IMR-90 (cell line): Measurements from ENCODE around the gene KIF22. TPM values are rescaled to one million over a fixed set of nuclear protein-coding genes. Genes with fewer than 3 reads are reported as not detected.

Experiments used
- ATAC-seq: fragments of 200-7000 bp; cut with Tn5 transposase; 2 replicates; pipeline ENCODE4 v1.9.1; 2020; ENCODE audit warnings: low read depth, mild to moderate bottlenecking, moderate library complexity
- BruUV-seq: library from RNA; stranded (reverse); fragments of 400-500 nt; replicated peaks from 2 replicates; lab custom pipeline; 2021; lab: Mats Ljungman, UMichigan
- CTCF ChIA-PET: fragments of 300-600 bp; formaldehyde crosslinking; extraction: SDS; loops from one replicate; lab custom pipeline; 2021; ENCODE audit warnings: antibody characterized with exemption; lab: Yijun Ruan, JAX
- POLR2A ChIA-PET: fragments of 300-600 bp; sonication (Branson Sonifier 250); formaldehyde crosslinking; loops from one replicate; lab custom pipeline; 2022; ENCODE audit warnings: antibody characterized with exemption; ENCODE audit not compliant: unreplicated experiment; lab: Charles Lee
- DNase-seq: peaks from one replicate; pipeline ENCODE4 v3.0.0; 2013
- H2AFZ ChIP-seq: replicated peaks from 2 replicates; pipeline ENCODE3; 2013; ENCODE audit warnings: low read length, mild to moderate bottlenecking; ENCODE audit not compliant: poor library complexity
- H2AK5ac ChIP-seq: 2 replicates; pipeline ENCODE4 v1.6.1; 2013; ENCODE audit warnings: low read depth, low read length, inconsistent platforms
- H2AK9ac ChIP-seq: replicated peaks from 2 replicates; pipeline ENCODE3; 2013; ENCODE audit warnings: mild to moderate bottlenecking, low read depth, low read length, moderate library complexity; ENCODE audit not compliant: poor library complexity
- H2BK120ac ChIP-seq: 2 replicates; pipeline ENCODE4 v1.6.1; 2013; ENCODE audit warnings: low read depth, low read length, inconsistent platforms
- H2BK15ac ChIP-seq: 3 replicates; pipeline ENCODE4 v1.6.1; 2013; ENCODE audit warnings: low read depth, low read length, inconsistent platforms
- H2BK20ac ChIP-seq: 2 replicates; pipeline ENCODE4 v1.6.1; 2013; ENCODE audit warnings: low read depth, mild to moderate bottlenecking, inconsistent platforms, low read length, moderate library complexity
- H2BK5ac ChIP-seq: 2 replicates; pipeline ENCODE4 v1.6.1; 2013; ENCODE audit warnings: mild to moderate bottlenecking, low read depth, low read length, inconsistent platforms; ENCODE audit not compliant: poor library complexity, severe bottlenecking
- H3K14ac ChIP-seq: replicated peaks from 2 replicates; pipeline ENCODE4 v1.6.1; 2013; ENCODE audit warnings: low read depth, low read length, inconsistent platforms
- H3K18ac ChIP-seq: 2 replicates; pipeline ENCODE4 v1.6.1; 2013; ENCODE audit warnings: low read depth, low read length, control low read depth
- H3K23ac ChIP-seq: 2 replicates; pipeline ENCODE4 v1.6.1; 2013; ENCODE audit warnings: low read depth, low read length, inconsistent platforms
- H3K27ac ChIP-seq: 2 replicates; pipeline ENCODE4 v1.5.1; 2013; ENCODE audit warnings: mild to moderate bottlenecking, control low read depth, low read length; ENCODE audit not compliant: insufficient read depth
- H3K27me3 ChIP-seq: 2 replicates; pipeline ENCODE4 v1.6.1; 2013; ENCODE audit warnings: low read length; ENCODE audit not compliant: control insufficient read depth, insufficient read depth
- H3K36me3 ChIP-seq: 2 replicates; pipeline ENCODE4 v1.6.1; 2013; ENCODE audit warnings: low read length, mixed read lengths; ENCODE audit not compliant: control insufficient read depth, insufficient read depth
- H3K4ac ChIP-seq: 2 replicates; pipeline ENCODE4 v1.6.1; 2013; ENCODE audit warnings: low read depth, low read length, inconsistent platforms
- H3K4me1 ChIP-seq: 2 replicates; pipeline ENCODE4 v1.6.1; 2013; ENCODE audit warnings: low read length, mixed read lengths; ENCODE audit not compliant: control insufficient read depth, insufficient read depth
- H3K4me2 ChIP-seq: 2 replicates; pipeline ENCODE4 v1.6.1; 2013; ENCODE audit warnings: low read depth, mild to moderate bottlenecking, control low read depth, low read length, moderate library complexity
- H3K4me3 ChIP-seq: 2 replicates; pipeline ENCODE4 v1.5.1; 2013; ENCODE audit warnings: low read depth, mild to moderate bottlenecking, control low read depth, low read length, moderate library complexity; ENCODE audit not compliant: insufficient read depth
- H3K56ac ChIP-seq: 2 replicates; pipeline ENCODE4 v1.6.1; 2013; ENCODE audit warnings: low read length, inconsistent platforms; ENCODE audit not compliant: insufficient read depth; ENCODE audit errors: extremely low read depth
- H3K79me1 ChIP-seq, 2 experiments: 2 replicates each; pipeline ENCODE4 v1.6.1; 2013; ENCODE audit warnings: low read length in 2 of 2, inconsistent platforms in 1 of 2, low read depth in 1 of 2
- H3K9ac ChIP-seq: 2 replicates; pipeline ENCODE4 v1.6.1; 2013; ENCODE audit warnings: low read depth, low read length, control low read depth
- H3K9me1 ChIP-seq: 2 replicates; pipeline ENCODE4 v1.6.1; 2013; ENCODE audit warnings: low read length, inconsistent platforms; ENCODE audit not compliant: insufficient read depth
- H3K9me3 ChIP-seq: 2 replicates; pipeline ENCODE4 v1.6.1; 2013; ENCODE audit warnings: low read length; ENCODE audit not compliant: control insufficient read depth, insufficient read depth
- H4K20me1 ChIP-seq: 2 replicates; pipeline ENCODE4 v1.6.1; 2013; ENCODE audit warnings: low read length, inconsistent platforms; ENCODE audit not compliant: insufficient read depth
- H4K5ac ChIP-seq: 2 replicates; pipeline ENCODE4 v1.6.1; 2013; ENCODE audit warnings: mild to moderate bottlenecking, low read depth, low read length, control low read depth
- H4K8ac ChIP-seq, 2 experiments: 2 replicates each; pipeline ENCODE4 v1.6.1; 2013; ENCODE audit warnings: low read depth in 2 of 2, low read length in 2 of 2, control low read depth in 1 of 2, inconsistent platforms in 1 of 2
- H4K91ac ChIP-seq: 2 replicates; pipeline ENCODE4 v1.6.1; 2013; ENCODE audit warnings: low read depth, low read length, inconsistent platforms; ENCODE audit not compliant: insufficient read depth
- BHLHE40 ChIP-seq: fragments of 150-350 bp; IDR thresholded peaks from 2 replicates; pipeline ENCODE4 v1.6.1; 2016; ENCODE audit warnings: mild to moderate bottlenecking, low read depth, low read length
- CEBPB ChIP-seq: IDR thresholded peaks from 2 replicates; pipeline ENCODE4 v1.6.1; 2012; ENCODE audit warnings: low read depth, low read length, improper control_type of control experiment
- CHD1 ChIP-seq: IDR thresholded peaks from 2 replicates; pipeline ENCODE4 v1.6.1; 2012; ENCODE audit warnings: low read depth, low read length, improper control_type of control experiment
- CTCF ChIP-seq: conservative IDR thresholded peaks from 2 replicates; pipeline ENCODE4 v1.5.1; 2012; ENCODE audit warnings: mild to moderate bottlenecking, low read depth, low read length, improper control_type of control experiment
- ELK1 ChIP-seq: fragments of 150-350 bp; IDR thresholded peaks from 2 replicates; pipeline ENCODE4 v1.6.1; 2016; ENCODE audit warnings: low read depth, mild to moderate bottlenecking, low read length, moderate library complexity, borderline replicate concordance
- FOS ChIP-seq: fragments of 150-350 bp; IDR thresholded peaks from 2 replicates; pipeline ENCODE4 v1.6.1; 2016; ENCODE audit warnings: low read depth, low read length
- MAFK ChIP-seq: IDR thresholded peaks from 2 replicates; pipeline ENCODE4 v1.6.1; 2012; ENCODE audit warnings: low read depth, low read length, improper control_type of control experiment
- MAZ ChIP-seq: IDR thresholded peaks from 2 replicates; pipeline ENCODE4 v1.6.1; 2012; ENCODE audit warnings: low read depth, mild to moderate bottlenecking, low read length, improper control_type of control experiment, moderate library complexity, borderline replicate concordance
- MXI1 ChIP-seq: IDR thresholded peaks from 2 replicates; pipeline ENCODE4 v1.6.1; 2012; ENCODE audit warnings: low read depth, mild to moderate bottlenecking, low read length, moderate library complexity, borderline replicate concordance
- NFE2L2 ChIP-seq: fragments of 150-350 bp; IDR thresholded peaks from 2 replicates; pipeline ENCODE4 v1.6.1; 2016; ENCODE audit warnings: low read depth, mild to moderate bottlenecking, low read length
- POLR2A ChIP-seq: IDR thresholded peaks from 2 replicates; pipeline ENCODE4 v1.6.1; 2012; ENCODE audit warnings: mild to moderate bottlenecking, low read depth, low read length
- RAD21 ChIP-seq: IDR thresholded peaks from 2 replicates; pipeline ENCODE4 v1.6.1; 2012; ENCODE audit warnings: low read length, improper control_type of control experiment
- RCOR1 ChIP-seq: IDR thresholded peaks from 2 replicates; pipeline ENCODE4 v1.6.1; 2012; ENCODE audit warnings: mild to moderate bottlenecking, low read length, improper control_type of control experiment; ENCODE audit not compliant: insufficient replicate concordance
- RFX5 ChIP-seq: IDR thresholded peaks from 2 replicates; pipeline ENCODE4 v1.8.0; 2012; ENCODE audit warnings: low read depth, mild to moderate bottlenecking, low read length, moderate library complexity
- SMC3 ChIP-seq: fragments of 150-350 bp; IDR thresholded peaks from 2 replicates; pipeline ENCODE4 v1.6.1; 2016; ENCODE audit warnings: low read depth, mild to moderate bottlenecking, antibody characterized with exemption, low read length, moderate library complexity
- USF2 ChIP-seq: fragments of 150-350 bp; IDR thresholded peaks from 2 replicates; pipeline ENCODE4 v1.6.1; 2017; ENCODE audit warnings: mild to moderate bottlenecking, antibody characterized with exemption, low read length, low read depth
- WGBS, 2 experiments: methylation state at CpG; one replicate each; pipeline versions ENCODE4 v1.1.5 to v1.1.7; 2013; ENCODE audit warnings: missing lambda C conversion rate in 2 of 2; ENCODE audit not compliant: insufficient read length in 1 of 2; ENCODE audit errors: extremely low coverage in 2 of 2; 5-methylcytosine and 5-hydroxymethylcytosine counted together
- dilution Hi-C: fragments of 300-500 bp; cut with HindIII; formaldehyde crosslinking; loops from one replicate; pipeline ENCODE4 v1.14.3; 2018; ENCODE audit warnings: low sequenced_read_pairs; ENCODE audit not compliant: unreplicated experiment
- in situ Hi-C: fragments of 300-500 bp; cut with MboI; formaldehyde crosslinking; loops from 3 replicates; pipeline ENCODE4 v1.14.3; 2019; ENCODE audit warnings: low sequenced_read_pairs, inconsistent platforms, mixed read lengths
- intact Hi-C: fragments of 100-400 bp; cut with micrococcal nuclease; formaldehyde crosslinking; loops from 2 replicates; pipeline ENCODE4 v1.10.0; 2022
- polyA plus RNA-seq, 3 experiments: library from polyadenylated mRNA; depleted of rRNA; stranded (reverse); fragments of >200 nt; gene quantifications; 2 replicates each; pipeline ENCODE4 v1.2.3, GENCODE V29; 2012; ENCODE audit warnings: low replicate concordance in 1 of 3
- total RNA-seq: library from RNA; depleted of rRNA; stranded (reverse); fragments of >200 nt; gene quantifications from 2 replicates; pipeline ENCODE4 v1.2.3, GENCODE V29; 2012

KIF22 gene
- total and polyA plus RNA-seq, 2 of the 4 experiments (the other 2 are of a cell fraction): 43.0 to 65.1 TPM

- Histone ChIP-seq H4K8ac (no peak within 1 kb of the TSS), H3K9me3 (no peaks in the 10 kb centered on the region), H2AK9ac (no peak within 1 kb of the TSS), H2BK120ac (no peak within 1 kb of the TSS), H4K20me1 (no peaks in the 10 kb centered on the region), H3K36me3 (no peaks in the 10 kb centered on the region), H3K18ac (no peak within 1 kb of the TSS), H3K14ac (no peak within 1 kb of the TSS), H2BK20ac (no peak within 1 kb of the TSS), H4K91ac (no peak within 1 kb of the TSS), H3K4me2 (no peak within 1 kb of the TSS), H2BK5ac (no peak within 1 kb of the TSS), H3K23ac (no peak within 1 kb of the TSS), H2BK15ac (no peak within 1 kb of the TSS), H3K56ac (no peak within 1 kb of the TSS), H3K4me3 (no peak within 1 kb of the TSS), H2AK5ac (no peak within 1 kb of the TSS), H3K9me1 (no peaks in the 10 kb centered on the region), H3K4me1 (peaks cover 1% of the 10 kb centered on the region; the same call in 1 of the 2 replicates), H2AFZ (no peak within 1 kb of the TSS), H3K9ac (no peak within 1 kb of the TSS), H3K27ac (no peak within 1 kb of the TSS), H3K79me1 (no peaks in the 10 kb centered on the region), H3K4ac (no peak within 1 kb of the TSS), H4K5ac (no peak within 1 kb of the TSS), H3K27me3 (peaks cover 38% of the 10 kb centered on the region)
- no peak for ATAC-seq
- intact Hi-C loops: no loop called here
- 68% methylated on average over 4 of the region's 10 CpGs; no CpG with 5 or more reads in 1 of the 2 experiments for whole genome bisulfite sequencing, 2 experiments
- no TSS peak for BruUV-seq
- no peak for TF ChIP-seq FOS
- no peak for TF ChIP-seq USF2
- TF ChIP-seq ELK1: no peak
- TF ChIP-seq CTCF: no peak
- no peak for TF ChIP-seq MXI1
- no peak for TF ChIP-seq MAZ
- TF ChIP-seq CEBPB: no peak
- no peak for TF ChIP-seq RFX5
- TF ChIP-seq BHLHE40: no peak
- TF ChIP-seq RAD21: no peak
- no peak for TF ChIP-seq MAFK
- no peak for TF ChIP-seq CHD1
- no peak for TF ChIP-seq RCOR1
- no peak for TF ChIP-seq SMC3
- no peak for TF ChIP-seq POLR2A
- no peak for TF ChIP-seq NFE2L2
- no peak for DNase-seq
- ChIA-PET CTCF (no interaction called here), POLR2A (no interaction called here)
- dilution Hi-C loops: no loop called here
- in situ Hi-C loops: no loop called here
Observed at GRCh38 chr16:29777576-29778350, 12.8 kb upstream of the KIF22 start, which contains the start of gene ZG16. Gene ZG16, plus strand, starts transcription at chr16:29778256. Its CDS starts 1,011 bp downstream, at chr16:29779267.
